Pancreas (tissue), 10 donors: ENCODE measurements around the gene ISL2. TPM values are rescaled to one million over a fixed set of nuclear protein-coding genes. Genes with fewer than 3 reads are reported as not detected.

Experiments
- ATAC-seq, 4 donors: fragments of 200-7000 bp; cut with Tn5 transposase; one replicate each; pipeline versions ENCODE4 v1.8.0 to v1.9.1; 2020; ENCODE audit warnings: mild to moderate bottlenecking in 4 of 4, moderate library complexity in 4 of 4
- DNase-seq, 6 donors: peaks; one replicate each; pipeline ENCODE4 v3.0.0-alpha.2; 2020
- FAIRE-seq: peaks from 2 replicates; lab custom pipeline; 2012; peaks lifted over from hg19 to GRCh38; lab: Jason Lieb, UNC
- H3K27ac ChIP-seq, 4 donors: fragments of 200-600 bp; sonication (generic); 1 replicate in 3 of 4; 2 replicates in 1 of 4; pipeline versions ENCODE4 v1.5.0 to v1.8.0; 2020
- H3K27me3 ChIP-seq, 4 donors: fragments of 200-600 bp; one replicate each; pipeline ENCODE4 v1.8.0; 2021
- H3K36me3 ChIP-seq, 3 donors: fragments of 200-600 bp; sonication (generic) in 1 of 3; one replicate each; pipeline versions ENCODE4 v1.5.0 to v1.8.0; 2020 to 2021
- H3K4me1 ChIP-seq, 3 donors: fragments of 200-600 bp; one replicate each; pipeline ENCODE4 v1.8.0; 2021
- H3K4me3 ChIP-seq, 4 donors: fragments of 200-600 bp; sonication (generic) in 2 of 4; one replicate each; pipeline versions ENCODE4 v1.5.0 to v1.8.0; 2020 to 2021
- H3K9me3 ChIP-seq, 4 donors: fragments of 200-600 bp; one replicate each; pipeline ENCODE4 v1.8.0; 2021
- WGBS, 2 donors: extraction: QIAGEN DNeasy Blood & Tissue Kit; methylation state at CpG; one replicate each; pipeline ENCODE4 v1.1.7; 2013; 5-methylcytosine and 5-hydroxymethylcytosine counted together
- intact Hi-C, 3 donors: fragments of 100-400 bp; cut with DNase I; formaldehyde crosslinking; loops; one replicate each; pipeline versions ENCODE4 v1.11.1 to v1.14.2; 2022
- polyA plus RNA-seq, 2 donors: library from polyadenylated mRNA; stranded (reverse); fragments of 200-250 nt; gene quantifications; one replicate each; pipeline ENCODE4 v1.2.3, GENCODE V29; 2013
- total RNA-seq, 6 donors: library from RNA; stranded (reverse); fragmentation: NEBNext Ultra II Directional in 4 of 6; extraction: Animal tissue kit (Norgen Biotek cat#: 25700) in 4 of 6; gene quantifications; one replicate each; pipeline versions ENCODE4 v1.2.1 to v1.2.4, GENCODE V29; 2021 to 2023
- TF ChIP-seq, protein P1 (sequence below), 4 donors: fragments of 200-600 bp; sonication (generic) in 3 of 4; IDR thresholded peaks; one replicate each; pipeline versions ENCODE4 v1.5.0 to v1.8.0; 2021; ENCODE audit warnings: antibody characterized with exemption in 4 of 4
- donor health status: healthy with polysubstance abuse.
- donor health status: DM: no; HTN: no; CAD: no; lungs with moderate emphysema.
- donor health status: DM: no; HTN: no; CAD: no.
- donor health status: control.
- donor health status: control.
- donor health status: Bipolar disorder and iron deficiency.
- donor health status: DM: yes; HTN: yes; CAD: no.
- donor health status: DM: no; HTN: no; CAD: no.
- donor health status: DM: no; HTN: no; CAD: no.
- donor health status: DM: yes; HTN: yes; CAD: no.

ISL2 gene
- total and polyA plus RNA-seq, 8 donors = 0.11 to 0.41 (median 0.16) TPM; not detected in 5

DNA sequence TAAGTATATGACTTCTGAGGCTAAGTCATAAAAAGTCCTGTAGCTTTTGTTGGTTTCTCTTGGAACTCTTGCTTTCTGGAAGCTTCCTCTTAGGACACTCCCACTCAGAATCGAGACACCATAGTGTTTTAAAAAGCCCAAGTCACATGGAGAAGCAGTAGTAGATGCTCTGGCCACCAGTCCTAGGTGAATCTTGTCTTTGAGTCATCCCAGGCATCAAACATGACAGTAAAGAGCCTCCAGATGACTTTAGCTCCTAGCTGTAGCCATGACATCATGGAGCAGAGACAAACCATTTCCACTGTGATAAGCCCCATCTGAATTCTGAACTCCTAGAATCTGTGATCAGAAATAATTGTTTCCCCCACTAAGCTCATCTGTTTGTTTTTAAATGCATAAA lies 42.1 kb downstream of the ISL2 start:
- Histone ChIP-seq H3K27me3 (no peaks in the 10 kb centered on the region), H3K4me1 (no peaks in the 10 kb centered on the region), H3K36me3 (peaks cover 0 to 5% (median 0%) of the 10 kb centered on the region in 3 donors), H3K9me3 (no peaks in the 10 kb centered on the region), H3K27ac (no peak overlapping the region), H3K4me3 (no peak overlapping the region)
- WGBS, 2 donors = 95 to 100% methylated on average over 1 of the region's 1 CpG
- TF ChIP-seq, protein P1, sequence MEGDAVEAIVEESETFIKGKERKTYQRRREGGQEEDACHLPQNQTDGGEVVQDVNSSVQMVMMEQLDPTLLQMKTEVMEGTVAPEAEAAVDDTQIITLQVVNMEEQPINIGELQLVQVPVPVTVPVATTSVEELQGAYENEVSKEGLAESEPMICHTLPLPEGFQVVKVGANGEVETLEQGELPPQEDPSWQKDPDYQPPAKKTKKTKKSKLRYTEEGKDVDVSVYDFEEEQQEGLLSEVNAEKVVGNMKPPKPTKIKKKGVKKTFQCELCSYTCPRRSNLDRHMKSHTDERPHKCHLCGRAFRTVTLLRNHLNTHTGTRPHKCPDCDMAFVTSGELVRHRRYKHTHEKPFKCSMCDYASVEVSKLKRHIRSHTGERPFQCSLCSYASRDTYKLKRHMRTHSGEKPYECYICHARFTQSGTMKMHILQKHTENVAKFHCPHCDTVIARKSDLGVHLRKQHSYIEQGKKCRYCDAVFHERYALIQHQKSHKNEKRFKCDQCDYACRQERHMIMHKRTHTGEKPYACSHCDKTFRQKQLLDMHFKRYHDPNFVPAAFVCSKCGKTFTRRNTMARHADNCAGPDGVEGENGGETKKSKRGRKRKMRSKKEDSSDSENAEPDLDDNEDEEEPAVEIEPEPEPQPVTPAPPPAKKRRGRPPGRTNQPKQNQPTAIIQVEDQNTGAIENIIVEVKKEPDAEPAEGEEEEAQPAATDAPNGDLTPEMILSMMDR (IDR thresholded peaks at IDR 0.05) = no peak
- intact Hi-C loops = no loop called here
- no peak for ATAC-seq
- FAIRE-seq = no peak
- DNase-seq = no peak

DNA sequence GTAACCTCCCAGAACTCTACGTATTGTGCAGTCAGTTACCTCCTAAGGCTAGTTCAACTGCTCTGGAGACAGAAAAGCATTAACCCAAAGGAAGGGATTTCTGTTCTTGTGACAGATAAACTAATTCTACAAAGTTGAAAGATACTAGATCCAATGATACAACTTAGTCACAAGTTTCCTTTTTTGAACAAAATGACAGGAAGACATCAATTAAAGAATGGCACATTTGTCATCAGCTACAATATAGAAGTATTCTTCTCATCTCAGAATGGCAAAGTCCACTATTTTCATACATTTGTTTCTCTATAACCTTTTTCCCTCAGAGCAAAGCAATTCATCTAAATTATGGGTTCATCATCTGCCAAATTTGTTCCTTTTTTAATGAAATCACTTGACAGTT lies 43.7 kb downstream of the ISL2 start:
- Histone ChIP-seq H3K9me3 (no peaks in the 10 kb centered on the region), H3K4me3 (no peak overlapping the region), H3K4me1 (no peaks in the 10 kb centered on the region), H3K36me3 (peaks cover 0 to 5% (median 0%) of the 10 kb centered on the region in 3 donors), H3K27me3 (no peaks in the 10 kb centered on the region), H3K27ac (no peak overlapping the region)
- DNase-seq = no peak
- TF ChIP-seq, protein P1 (IDR thresholded peaks at IDR 0.05) = no peak
- FAIRE-seq = no peak
- WGBS, 2 donors = 96 to 97% methylated on average over 1 of the region's 1 CpG
- ATAC-seq = no peak
- intact Hi-C loops = no loop called here

DNA sequence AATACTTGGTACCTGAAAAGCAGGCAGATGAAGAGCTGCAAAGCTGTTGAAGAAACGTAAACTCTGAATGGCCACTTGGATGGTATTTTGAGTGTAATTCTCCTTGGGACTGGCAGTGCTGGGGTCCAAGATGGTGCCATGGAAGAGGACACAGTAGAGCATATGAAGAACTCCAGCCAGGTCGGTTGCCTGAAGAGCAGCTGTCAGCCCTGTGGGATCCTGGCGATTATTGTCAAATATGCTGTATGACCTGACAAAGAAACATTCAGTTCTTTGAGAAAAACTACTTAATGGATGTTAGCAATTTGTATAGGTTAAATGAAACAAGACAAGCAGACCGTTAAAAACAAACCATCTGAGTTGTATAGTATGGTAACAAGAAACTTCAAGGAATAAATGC lies 44.8 kb downstream of the ISL2 start:
- Histone ChIP-seq H3K36me3 (peaks cover 0 to 5% (median 0%) of the 10 kb centered on the region in 3 donors), H3K27ac (no peak overlapping the region), H3K4me1 (no peaks in the 10 kb centered on the region), H3K27me3 (no peaks in the 10 kb centered on the region), H3K9me3 (no peaks in the 10 kb centered on the region), H3K4me3 (no peak overlapping the region)
- FAIRE-seq (no peak), ATAC-seq (no peak), DNase-seq (no peak)
- WGBS, 2 donors = 94 to 96% methylated on average over 4 of the region's 4 CpGs
- TF ChIP-seq, protein P1 (IDR thresholded peaks at IDR 0.05) = no peak
- intact Hi-C loops = no loop called here

DNA sequence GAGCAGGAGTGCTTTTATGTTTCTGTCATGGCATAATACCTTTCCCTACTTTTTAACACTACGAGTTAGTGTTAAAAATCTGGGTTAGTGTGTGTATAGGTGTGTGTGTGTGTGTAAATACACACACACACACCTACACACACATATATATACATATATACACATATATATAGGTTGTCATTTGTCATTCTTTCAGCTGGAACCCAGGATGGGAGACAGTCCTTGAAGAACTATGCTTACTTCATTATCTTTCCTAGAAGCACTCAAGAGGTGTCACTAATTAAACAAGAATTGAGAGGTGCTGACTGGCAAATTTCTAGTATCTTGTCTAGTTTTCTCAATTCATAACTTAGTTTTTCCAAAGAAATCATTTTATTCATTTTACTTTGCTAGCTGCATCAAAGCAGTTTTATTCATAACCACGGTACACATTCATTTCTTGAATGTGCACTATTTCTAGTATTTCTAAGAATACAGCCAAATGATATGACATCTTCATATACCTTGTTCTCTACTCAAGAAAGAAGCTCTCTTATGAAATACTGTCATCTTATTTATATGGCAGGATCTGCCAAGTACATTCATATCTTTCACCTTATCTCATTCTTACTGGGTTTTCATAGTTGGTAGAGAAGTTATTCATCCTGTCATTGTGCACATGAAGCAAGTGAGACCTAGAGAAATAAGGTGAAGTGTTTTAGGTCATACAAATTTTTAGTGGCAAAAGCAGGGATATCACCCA lies 46.6 kb downstream of the ISL2 start:
- no peak for DNase-seq
- Histone ChIP-seq H3K4me3 (no peak overlapping the region), H3K27ac (no peak overlapping the region), H3K4me1 (no peaks in the 10 kb centered on the region), H3K9me3 (no peaks in the 10 kb centered on the region), H3K27me3 (no peaks in the 10 kb centered on the region), H3K36me3 (peaks cover 0 to 5% (median 0%) of the 10 kb centered on the region in 3 donors)
- no peak for ATAC-seq
- WGBS, 2 donors = 94 to 98% methylated on average over 2 of the region's 2 CpGs
- intact Hi-C loops = no loop called here
- TF ChIP-seq, protein P1 (IDR thresholded peaks at IDR 0.05) = no peak
- no peak for FAIRE-seq

DNA sequence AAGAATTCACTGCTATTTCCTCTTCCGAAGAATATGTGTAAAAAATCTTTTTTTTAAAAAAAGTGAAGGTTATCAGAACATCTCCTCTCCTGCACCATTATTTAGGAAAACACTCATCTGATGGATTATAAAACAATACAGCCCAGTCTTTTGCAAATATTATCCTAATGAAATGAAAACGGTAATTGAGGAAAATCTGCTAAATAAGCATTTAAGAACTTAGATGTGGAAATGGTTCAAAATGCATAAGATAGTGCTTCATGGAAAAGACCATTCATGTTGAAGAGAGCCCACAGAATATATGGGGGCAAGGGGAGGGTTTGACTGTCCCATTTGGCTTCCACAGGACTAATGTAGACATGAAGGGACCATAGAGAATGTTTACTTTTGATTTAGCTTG lies 47.8 kb downstream of the ISL2 start:
- H3K27ac ChIP-seq = no peak overlapping the region
- H3K27me3 ChIP-seq = no peaks in the 10 kb centered on the region
- 90 to 95% methylated on average over 2 of the region's 2 CpGs for WGBS, 2 donors
- peaks cover 0 to 5% (median 0%) of the 10 kb centered on the region in 3 donors for H3K36me3 ChIP-seq
- TF ChIP-seq, protein P1 (IDR thresholded peaks at IDR 0.05) = no peak
- FAIRE-seq (no peak), DNase-seq (no peak), ATAC-seq (no peak)
- H3K9me3 ChIP-seq = no peaks in the 10 kb centered on the region
- no peaks in the 10 kb centered on the region for H3K4me1 ChIP-seq
- intact Hi-C loops = no loop called here
- H3K4me3 ChIP-seq = no peak overlapping the region
